Right lobe of liver (tissue), 6 donors: Measurements from ENCODE around the gene BNIP3. TPM values are rescaled to one million over a fixed set of nuclear protein-coding genes. Genes with fewer than 3 reads are reported as not detected.

Experiments
- ATAC-seq, 4 donors: fragments of 200-7000 bp; cut with Tn5 transposase; one replicate each; pipeline ENCODE4 v1.9.1; 2020; ENCODE audit warnings: mild to moderate bottlenecking in 4 of 4, moderate library complexity in 4 of 4
- DNase-seq, 3 donors: peaks; one replicate each; pipeline ENCODE4 v3.0.0-alpha.2; 2020
- H3K27ac ChIP-seq, 3 donors: fragments of 200-600 bp; one replicate each; pipeline ENCODE4 v1.8.0; 2022
- H3K27me3 ChIP-seq, 2 donors: fragments of 200-600 bp; one replicate each; pipeline ENCODE4 v1.8.0; 2022
- H3K36me3 ChIP-seq, 4 donors: fragments of 200-600 bp; sonication (generic) in 1 of 4; one replicate each; pipeline versions ENCODE4 v1.5.1 to v1.8.0; 2017 to 2022; ENCODE audit warnings: control low read depth in 1 of 4
- H3K4me1 ChIP-seq, 4 donors: fragments of 200-600 bp; sonication (generic) in 1 of 4; one replicate each; pipeline versions ENCODE4 v1.5.1 to v1.8.0; 2017 to 2022; ENCODE audit warnings: control low read depth in 1 of 4
- H3K4me3 ChIP-seq, 3 donors: fragments of 200-600 bp; one replicate each; pipeline ENCODE4 v1.8.0; 2022
- H3K9me3 ChIP-seq, 4 donors: fragments of 200-600 bp; sonication (generic) in 1 of 4; one replicate each; pipeline versions ENCODE4 v1.5.1 to v1.8.0; 2017 to 2022; ENCODE audit warnings: control low read depth in 1 of 4
- CTCF ChIP-seq, 4 donors: fragments of 200-600 bp in 3 of 4; fragments of 450-650 bp in 1 of 4; IDR thresholded peaks; one replicate each; pipeline versions ENCODE4 v1.5.1 to v1.8.0; 2016 to 2022; ENCODE audit warnings: antibody characterized with exemption in 4 of 4, mild to moderate bottlenecking in 2 of 4
- POLR2A ChIP-seq: fragments of 450-650 bp; IDR thresholded peaks from one replicate; pipeline ENCODE4 v1.6.1; 2017; ENCODE audit warnings: antibody characterized with exemption, mild to moderate bottlenecking
- WGBS: methylation state at CpG from one replicate; pipeline ENCODE4 v1.1.6; 2018; ENCODE audit warnings: low coverage, low lambda C conversion rate; ENCODE audit not compliant: insufficient coverage; ENCODE audit errors: missing lambda C conversion rate; 5-methylcytosine and 5-hydroxymethylcytosine counted together
- intact Hi-C, 2 donors: fragments of 100-400 bp; cut with DNase I; formaldehyde crosslinking; loops; one replicate each; pipeline versions ENCODE4 v1.11.2 to v1.14.1; 2022
- total RNA-seq, 6 experiments: library from RNA; depleted of rRNA in 2 of 6; stranded (reverse); fragments of >200 nt in 2 of 6; fragmentation: NEBNext Ultra II Directional in 3 of 6; extraction: Animal tissue kit (Norgen Biotek cat#: 25700) in 3 of 6; gene quantifications; one replicate each; pipeline versions ENCODE4 v1.1.0 to v1.2.4, GENCODE V29; 2016 to 2023
- donor health status: DM: no; HTN: yes; CAD: no.
- donor health status: DM: no; HTN: no; CAD: no.
- donor health status: DM: no; HTN: no; CAD: no.
- donor health status: DM: no; HTN: yes; CAD: no.
- donor health status: DM: no; HTN: yes; CAD: no.

Gene BNIP3
- total RNA-seq, 6 experiments from 2014 or later, result 87.7 to 373 (median 102) TPM

- H3K27me3 ChIP-seq, result no peaks in the 10 kb centered on the region
- TF ChIP-seq CTCF (IDR thresholded peaks at IDR 0.05), result no peak
- no peak for TF ChIP-seq POLR2A
- H3K9me3 ChIP-seq, result no peaks in the 10 kb centered on the region
- WGBS, result 33% methylated on average over 6 of the region's 6 CpGs
- intact Hi-C loops, result no loop called here
- ATAC-seq (peak; percentile 26 to 70 (median 53)), DNase-seq (no peak)
- H3K36me3 ChIP-seq, result no peaks in the 10 kb centered on the region
- H3K27ac ChIP-seq, result no peak overlapping the region
- no peak overlapping the region for H3K4me3 ChIP-seq
- H3K4me1 ChIP-seq, result peaks cover 0 to 4% (median 0%) of the 10 kb centered on the region in 4 donors
Observed at GRCh38 chr10:132011024-132011423, 29.3 kb upstream of the BNIP3 start.

- Histone ChIP-seq H3K4me3 (no peak overlapping the region), H3K9me3 (no peaks in the 10 kb centered on the region), H3K27me3 (no peaks in the 10 kb centered on the region), H3K4me1 (peaks cover 0 to 4% (median 0%) of the 10 kb centered on the region in 4 donors), H3K27ac (no peak overlapping the region), H3K36me3 (no peaks in the 10 kb centered on the region)
- WGBS, result 71% methylated on average over 2 of the region's 2 CpGs
- intact Hi-C loops, result no loop called here
- ATAC-seq (no peak), DNase-seq (no peak)
- TF ChIP-seq POLR2A (no peak), CTCF (IDR thresholded peaks at IDR 0.05) (no peak)
Observed at GRCh38 chr10:132010483-132010882, 28.8 kb upstream of the BNIP3 start.

GRCh38 chr10:132009575-132009974 is 27.9 kb upstream of the BNIP3 start:
- Histone ChIP-seq H3K9me3 (no peaks in the 10 kb centered on the region), H3K27ac (no peak overlapping the region), H3K4me1 (peaks cover 0 to 4% (median 0%) of the 10 kb centered on the region in 4 donors), H3K36me3 (no peaks in the 10 kb centered on the region), H3K4me3 (no peak overlapping the region), H3K27me3 (no peaks in the 10 kb centered on the region)
- no peak for ATAC-seq
- 54% methylated on average over 3 of the region's 3 CpGs for WGBS
- no peak for TF ChIP-seq CTCF (IDR thresholded peaks at IDR 0.05)
- TF ChIP-seq POLR2A, result no peak
- intact Hi-C loops, result no loop called here
- DNase-seq, result no peak

GRCh38 chr10:132007681-132008080 is 26.0 kb upstream of the BNIP3 start:
- Histone ChIP-seq H3K27ac (no peak overlapping the region), H3K27me3 (no peaks in the 10 kb centered on the region), H3K4me3 (no peak overlapping the region), H3K9me3 (no peaks in the 10 kb centered on the region), H3K36me3 (no peaks in the 10 kb centered on the region), H3K4me1 (peaks cover 0 to 4% (median 0%) of the 10 kb centered on the region in 4 donors)
- no peak for ATAC-seq
- DNase-seq, result no peak
- intact Hi-C loops, result no loop called here
- WGBS, result 96% methylated on average over 10 of the region's 10 CpGs
- TF ChIP-seq CTCF (IDR thresholded peaks at IDR 0.05) (no peak), POLR2A (no peak)

- no peak for DNase-seq
- Histone ChIP-seq H3K27ac (no peak overlapping the region), H3K4me1 (peaks cover 0 to 4% (median 0%) of the 10 kb centered on the region in 4 donors), H3K4me3 (no peak overlapping the region), H3K27me3 (no peaks in the 10 kb centered on the region), H3K36me3 (no peaks in the 10 kb centered on the region), H3K9me3 (no peaks in the 10 kb centered on the region)
- intact Hi-C loops, result no loop called here
- 85% methylated on average over 4 of the region's 4 CpGs for WGBS
- TF ChIP-seq CTCF (IDR thresholded peaks at IDR 0.05), result no peak
- no peak for TF ChIP-seq POLR2A
- no peak for ATAC-seq
Observed at GRCh38 chr10:132006966-132007365, 25.2 kb upstream of the BNIP3 start.
